Muscle of back (tissue), 13 donors: Measurements from ENCODE around the gene ATP6V1E1. TPM values are rescaled to one million over a fixed set of nuclear protein-coding genes. Genes with fewer than 3 reads are reported as not detected.
A peak's percentile ranks its signal among the peaks of the same experiment; 100 is the strongest.
"Not testable (repeated sequence)": the region's sequence is repeated elsewhere in the genome, so short reads cannot be mapped to it uniquely, and the experiment has no call there.

Experiments used
- DNase-seq, 3 donors: peaks; one replicate each; pipeline versions ENCODE4 v3.0.0 to v3.0.0-alpha.2; 2013
- long read RNA-seq, 9 donors: transcript quantifications; one replicate each; lab custom pipeline, GENCODE V29; 2026
- polyA plus RNA-seq, 10 donors: library from polyadenylated mRNA; unstranded; fragments of 120-200 nt; gene quantifications; one replicate each; pipeline ENCODE4 v1.2.1, GENCODE V29; 2013; ENCODE audit not compliant: insufficient read length in 10 of 10

ATP6V1E1 gene
- 10 to 100 TPM; 64.4 to 88.1 (median 75.9) TPM for polyA plus RNA-seq
- long read RNA-seq, donor 1, transcript ATP6V1E1-201 (9 exons, 1,402 nt), result major isoform, 19 of 25 reads
- long read RNA-seq, donor 1, partial matches to known transcripts, result 0 of 25 reads
- long read RNA-seq, donor 1, other reads (novel, unspliced or antisense), result 0 of 25 reads
- long read RNA-seq, donor 2, transcript ATP6V1E1-201 (9 exons, 1,402 nt), result major isoform, 27 of 31 reads
- long read RNA-seq, donor 2, partial matches to known transcripts, result 0 of 31 reads
- long read RNA-seq, donor 2, other reads (novel, unspliced or antisense), result 0 of 31 reads
- long read RNA-seq, donor 3, result 0 reads
- long read RNA-seq, donor 4, transcript ATP6V1E1-201 (9 exons, 1,402 nt), result major isoform, 15 of 18 reads
- long read RNA-seq, donor 4, partial matches to known transcripts, result 0 of 18 reads
- long read RNA-seq, donor 4, other reads (novel, unspliced or antisense), result 0 of 18 reads
- long read RNA-seq, donor 5, transcript ATP6V1E1-201 (9 exons, 1,402 nt), result major isoform, 26 of 36 reads
- long read RNA-seq, donor 5, partial matches to known transcripts, result 0 of 36 reads
- long read RNA-seq, donor 5, other reads (novel, unspliced or antisense), result 0 of 36 reads
- long read RNA-seq, donor 6, transcript ATP6V1E1-201 (9 exons, 1,402 nt), result major isoform, 32 of 40 reads
- long read RNA-seq, donor 6, partial matches to known transcripts, result 0 of 40 reads
- long read RNA-seq, donor 6, other reads (novel, unspliced or antisense), result 0 of 40 reads
- long read RNA-seq, donor 7, transcript ATP6V1E1-201 (9 exons, 1,402 nt), result major isoform, 17 of 19 reads
- long read RNA-seq, donor 7, partial matches to known transcripts, result 0 of 19 reads
- long read RNA-seq, donor 7, other reads (novel, unspliced or antisense), result 0 of 19 reads
- long read RNA-seq, donor 8, transcript ATP6V1E1-201 (9 exons, 1,402 nt), result major isoform, 10 of 11 reads
- long read RNA-seq, donor 8, partial matches to known transcripts, result 0 of 11 reads
- long read RNA-seq, donor 8, other reads (novel, unspliced or antisense), result 0 of 11 reads
- long read RNA-seq, donor 9, partial matches to known transcripts, result 0 of 3 reads
- long read RNA-seq, donor 9, other reads (novel, unspliced or antisense), result 0 of 3 reads

DNA sequence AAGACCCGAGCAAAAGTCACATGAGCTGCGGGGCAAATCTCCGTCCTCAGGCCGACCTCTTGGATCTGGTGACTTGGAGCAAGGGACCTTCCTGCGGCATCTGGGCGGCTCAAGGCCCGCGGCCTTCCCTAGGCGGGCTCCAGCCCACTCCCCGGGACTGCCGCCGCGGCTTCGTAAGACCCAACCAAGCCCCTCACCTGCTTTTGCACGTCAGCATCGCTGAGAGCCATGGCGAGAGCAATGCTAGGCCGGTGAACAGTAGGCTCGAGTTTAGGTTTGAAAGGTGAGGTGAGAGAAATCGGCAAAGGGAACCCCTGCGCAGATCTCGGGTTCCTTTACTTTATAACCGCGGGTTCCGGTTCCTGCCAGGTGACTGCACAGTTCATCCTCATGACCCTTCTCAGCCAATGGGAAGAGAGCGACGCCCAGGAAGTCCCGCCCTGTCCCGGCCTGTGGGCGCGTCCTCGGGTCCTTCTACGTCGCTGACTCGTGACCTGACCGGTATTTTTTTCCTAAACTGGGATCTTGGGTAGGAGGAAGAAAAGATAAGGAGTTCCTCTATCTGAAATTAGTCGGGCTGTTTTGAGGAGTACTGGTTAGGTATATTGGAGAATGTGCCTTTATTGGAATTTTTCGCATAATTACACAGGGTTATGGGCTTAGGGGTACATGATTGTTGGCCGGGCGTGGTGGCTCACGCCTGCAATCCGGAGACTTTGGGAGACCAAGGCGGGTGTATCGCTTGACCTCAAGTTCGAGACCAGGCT lies at the start of gene ATP6V1E1:
ATP6V1E1 (minus strand) TSS at position 344 of the 767 bp plus-strand sequence; CDS start at position 230, 114 bp downstream.
- peak; percentile 97 to 99 (median 98) for DNase-seq

DNA sequence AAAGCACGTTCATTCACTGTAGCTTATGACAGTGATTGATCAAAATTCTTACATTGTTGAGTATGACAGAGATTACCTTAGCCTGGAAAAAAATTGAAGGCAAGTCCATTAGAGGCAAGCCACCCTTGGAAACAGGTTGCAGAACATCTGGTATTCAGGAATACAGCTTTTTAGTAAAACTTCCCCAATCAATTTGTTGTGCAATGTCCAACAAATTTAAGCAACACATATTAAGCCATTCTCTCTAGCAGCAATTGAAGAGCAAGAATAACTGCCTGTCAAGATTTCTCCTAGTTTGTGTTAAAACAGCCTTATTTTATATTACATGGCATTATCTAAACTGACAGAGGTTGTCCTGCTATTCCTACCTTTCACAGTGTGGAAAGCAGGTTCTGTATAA lies 47.0 kb upstream of the ATP6V1E1 start:
- DNase-seq, result no peak

DNA sequence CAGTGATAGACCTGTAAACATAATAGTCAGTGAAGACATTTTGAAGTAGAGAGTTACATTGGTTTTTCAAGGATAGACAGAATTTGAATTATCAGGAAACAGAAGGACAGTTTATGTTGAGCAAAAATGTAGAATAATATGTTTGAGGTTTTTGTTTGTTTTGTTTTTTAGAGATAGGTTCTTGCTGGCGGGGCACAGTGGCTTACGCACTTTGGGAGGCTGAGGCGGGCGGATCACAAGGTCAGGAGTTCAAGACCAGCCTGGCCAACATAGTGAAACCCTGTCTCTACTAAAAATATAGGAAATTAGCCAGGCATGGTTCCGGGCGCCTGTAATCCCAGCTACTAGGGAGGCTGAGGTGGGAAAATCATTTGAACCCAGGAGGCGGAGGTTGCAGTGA lies 45.6 kb upstream of the ATP6V1E1 start:
- DNase-seq, result no peak

DNA sequence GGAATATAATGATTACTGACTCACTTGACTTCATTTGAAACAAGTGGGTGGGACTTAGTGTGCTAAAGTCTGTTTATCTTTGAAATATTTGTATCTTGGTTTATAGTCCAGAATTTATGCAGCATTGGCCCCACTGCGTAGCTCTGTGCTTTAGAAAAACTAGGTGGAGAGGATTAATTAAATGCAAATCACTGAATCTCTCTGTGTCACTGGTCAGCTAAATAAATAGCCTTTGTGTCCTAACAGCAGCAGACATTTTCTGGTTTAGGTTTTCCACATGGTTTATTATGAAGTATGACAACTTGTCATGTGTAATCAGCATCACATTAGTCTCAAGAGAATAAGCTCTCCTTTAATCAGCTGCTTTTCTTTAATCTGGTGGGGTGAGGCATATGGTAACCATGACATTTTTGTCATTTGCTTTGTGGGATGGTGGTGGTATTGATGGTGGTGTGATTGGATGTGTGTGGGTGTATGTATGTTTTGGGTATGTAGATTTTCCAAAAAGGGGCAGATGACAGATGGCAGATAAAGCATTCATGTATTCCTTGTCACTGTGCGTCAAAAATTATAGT lies 44.0 kb upstream of the ATP6V1E1 start:
- DNase-seq, result no peak

DNA sequence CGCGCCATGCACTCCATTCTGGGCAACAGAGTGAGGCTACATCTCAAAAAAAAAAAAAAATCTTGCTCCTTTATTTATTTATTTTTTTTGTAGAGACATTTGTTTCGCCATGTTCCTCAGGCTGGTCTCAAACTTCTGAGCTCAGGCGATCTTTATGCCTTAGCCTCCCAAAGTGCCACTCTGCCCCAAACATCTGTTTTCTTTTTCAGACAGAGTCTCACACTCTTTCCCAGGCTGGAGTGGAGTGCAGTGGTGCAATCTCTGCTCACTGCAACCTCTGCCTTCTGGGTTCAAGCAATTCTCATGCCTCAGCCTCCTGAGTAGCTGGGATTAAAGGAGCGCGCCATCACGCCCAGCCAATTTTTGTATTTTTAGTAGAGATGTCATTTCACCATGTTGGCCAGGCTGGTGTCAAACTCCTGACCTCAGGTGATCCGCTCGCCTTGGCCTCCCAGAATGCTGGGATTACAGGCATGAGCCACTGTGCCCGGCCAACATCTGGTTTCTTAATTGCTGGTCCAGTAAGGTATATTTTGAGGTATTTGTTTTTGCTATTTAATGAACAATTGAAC lies 43.1 kb upstream of the ATP6V1E1 start:
- DNase-seq, result not testable (repeated sequence)

DNA sequence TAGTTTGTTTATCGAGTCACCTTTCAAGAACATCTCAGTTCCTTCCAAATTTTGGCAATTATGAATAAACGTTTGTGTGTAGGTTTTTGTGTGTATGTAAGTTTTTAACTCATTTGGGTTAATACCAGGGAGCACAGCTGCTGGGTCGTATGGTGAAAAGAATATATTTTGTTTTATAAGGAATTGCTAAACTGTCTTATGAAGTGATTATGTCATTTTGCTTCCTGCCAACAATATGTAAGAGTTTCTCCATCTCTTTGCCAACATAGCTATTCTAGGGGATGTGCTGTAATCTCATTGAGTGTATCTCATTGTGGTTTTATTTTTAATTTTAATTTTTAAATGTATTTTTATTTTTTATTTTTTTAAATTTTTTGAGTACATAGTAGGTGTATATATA lies 37.3 kb upstream of the ATP6V1E1 start:
- DNase-seq, result peak; percentile 12 to 60 (median 43)

DNA sequence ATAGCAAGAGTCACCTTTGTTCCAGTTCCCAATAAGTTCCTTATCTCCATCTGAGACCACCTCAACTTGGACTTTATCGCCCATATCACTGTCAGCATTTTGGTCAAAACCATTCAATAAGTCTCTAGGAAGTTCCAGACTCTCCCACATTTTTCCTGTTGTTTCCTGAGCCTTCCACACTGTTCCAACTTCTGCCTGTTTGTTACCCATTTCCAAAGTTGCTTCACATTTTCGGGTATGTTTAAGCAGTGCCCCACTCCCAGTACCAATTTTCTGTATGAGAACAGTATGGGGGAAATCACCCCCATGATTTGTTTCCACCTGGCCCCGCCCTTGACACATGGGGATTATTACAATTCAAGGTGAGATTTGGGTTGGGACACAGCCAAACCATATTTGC lies 36.7 kb upstream of the ATP6V1E1 start:
- no peak for DNase-seq

DNA sequence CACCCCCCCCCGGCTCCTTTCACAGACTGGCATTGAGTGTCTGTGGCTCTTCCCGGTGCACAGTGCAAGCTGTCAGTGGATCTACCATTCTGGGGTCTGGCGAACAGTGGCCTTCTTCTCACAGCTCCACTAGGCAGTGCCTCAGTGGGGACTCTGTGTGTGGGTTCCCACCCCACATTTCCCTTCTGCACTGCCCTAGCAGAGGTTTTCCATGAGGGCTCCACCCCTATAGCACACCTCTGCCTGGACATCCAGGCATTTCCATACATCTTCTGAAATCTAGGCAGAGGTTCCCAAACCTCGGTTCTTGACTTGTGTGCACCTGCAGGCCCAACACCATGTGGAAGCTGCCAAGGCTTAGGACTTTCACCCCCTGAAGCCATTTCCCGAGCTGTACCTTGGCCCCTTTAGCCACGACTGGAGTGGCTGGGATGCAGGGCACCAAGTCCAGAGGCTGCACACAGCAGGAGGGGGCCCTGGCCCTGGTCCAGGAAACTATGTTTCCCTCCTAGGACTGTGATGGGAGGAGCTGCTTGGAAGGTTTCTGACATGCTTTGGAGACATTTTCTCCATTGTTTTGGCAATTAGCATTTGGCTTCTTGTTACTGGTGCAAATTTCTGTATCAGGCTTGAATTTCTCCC lies 36.0 kb upstream of the ATP6V1E1 start:
- no peak for DNase-seq

DNA sequence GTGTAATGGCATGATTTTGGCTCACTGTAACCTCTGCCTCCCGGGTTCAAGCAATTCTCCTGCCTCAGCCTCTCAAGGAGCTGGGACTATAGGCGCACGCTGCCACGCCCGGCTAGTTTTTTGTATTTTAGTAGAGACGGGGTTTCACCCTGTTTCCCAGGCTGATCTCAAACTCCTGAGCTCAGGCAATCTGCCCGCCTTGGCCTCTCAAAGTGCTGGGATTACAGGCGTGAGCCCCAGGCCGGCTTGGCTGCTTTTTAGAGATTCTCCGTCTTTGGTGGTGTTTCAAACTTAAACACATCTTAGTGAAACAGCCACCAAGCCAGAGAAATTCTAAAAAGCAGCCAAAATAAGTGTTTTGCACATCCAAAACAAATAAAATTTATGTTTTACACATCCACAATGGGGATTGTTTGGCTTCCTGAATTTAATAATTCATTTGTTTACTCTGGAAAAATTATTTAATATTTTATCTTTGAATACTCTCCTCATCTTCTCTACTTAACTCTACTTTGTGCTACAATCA lies 28.4 kb upstream of the ATP6V1E1 start:
- peak in 2 of 3 donors; percentile 23 to 67 for DNase-seq

DNA sequence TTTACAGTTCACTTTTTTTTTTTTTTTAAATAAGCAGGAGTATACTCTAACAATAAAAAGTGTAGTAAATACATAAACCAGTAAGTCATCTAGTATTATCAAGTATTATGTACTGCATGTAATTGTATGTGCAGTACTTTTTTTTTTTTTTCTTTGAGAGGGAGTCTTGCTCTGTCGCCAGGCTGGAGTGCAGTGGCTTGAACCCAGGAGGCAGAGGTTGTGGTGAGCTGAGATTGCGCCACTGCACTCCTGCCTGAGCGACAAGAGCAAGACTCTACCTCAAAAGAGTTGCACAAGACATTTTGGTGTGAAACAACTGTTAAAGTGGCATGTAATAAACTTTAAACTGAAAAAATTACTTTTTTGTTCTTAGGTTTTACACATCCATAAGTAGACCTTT lies 26.7 kb upstream of the ATP6V1E1 start:
- DNase-seq, result no peak

DNA sequence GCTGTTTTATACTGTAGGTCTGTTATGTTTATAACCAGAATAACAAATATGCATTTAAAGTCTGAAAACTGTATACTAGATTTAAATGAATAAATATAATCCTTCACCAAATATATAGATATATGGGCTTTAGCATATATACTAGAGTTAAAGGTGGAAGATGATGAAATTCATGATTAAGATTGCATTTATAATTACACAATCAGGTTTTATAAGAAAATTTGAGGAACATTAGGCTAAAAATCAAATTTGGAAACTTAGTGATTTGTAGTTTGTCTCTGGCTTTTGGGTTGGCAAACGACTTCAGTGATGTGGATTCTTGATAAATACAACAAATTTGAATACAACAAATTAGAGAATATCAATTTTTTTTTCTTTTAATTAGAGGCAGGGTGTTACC lies 20.0 kb upstream of the ATP6V1E1 start:
- DNase-seq, result no peak

DNA sequence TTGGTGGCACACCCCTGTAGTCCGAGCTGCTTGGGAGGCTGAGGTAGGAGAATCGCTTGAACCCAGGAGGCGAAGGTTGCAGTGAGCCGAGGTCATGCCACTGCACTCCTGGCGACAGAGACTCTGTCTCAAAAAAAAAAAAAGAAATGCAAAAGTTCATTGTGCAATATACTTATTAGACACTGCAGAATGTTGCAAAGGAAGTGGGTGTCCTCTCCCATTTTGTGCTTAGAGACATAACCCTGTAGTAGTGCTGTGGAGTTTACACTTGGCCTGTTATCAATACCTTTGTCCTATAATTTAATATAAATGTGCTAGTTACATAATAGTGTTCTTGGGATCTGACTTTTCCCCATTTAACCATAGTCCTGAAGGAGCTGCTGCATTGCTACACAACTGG lies 19.4 kb upstream of the ATP6V1E1 start:
- DNase-seq, result no peak

DNA sequence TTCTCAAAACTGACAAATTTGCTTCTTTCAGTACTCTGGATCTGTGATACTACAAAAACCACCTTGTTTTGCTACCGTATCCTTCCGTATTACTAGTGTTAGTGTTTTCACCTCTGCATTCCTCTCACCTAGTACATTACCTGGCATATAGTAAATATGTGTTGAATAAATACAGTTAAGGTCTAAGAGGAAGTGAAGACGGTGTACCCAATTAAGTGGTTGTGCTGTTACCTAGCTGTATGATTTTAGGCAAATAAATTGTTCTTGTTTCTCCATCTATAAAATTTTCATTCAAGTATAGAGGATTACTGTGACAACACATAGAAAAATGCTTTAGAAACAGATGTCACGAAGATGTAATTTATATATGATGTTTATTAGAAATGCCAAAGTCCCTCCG lies 18.9 kb upstream of the ATP6V1E1 start:
- no peak for DNase-seq

DNA sequence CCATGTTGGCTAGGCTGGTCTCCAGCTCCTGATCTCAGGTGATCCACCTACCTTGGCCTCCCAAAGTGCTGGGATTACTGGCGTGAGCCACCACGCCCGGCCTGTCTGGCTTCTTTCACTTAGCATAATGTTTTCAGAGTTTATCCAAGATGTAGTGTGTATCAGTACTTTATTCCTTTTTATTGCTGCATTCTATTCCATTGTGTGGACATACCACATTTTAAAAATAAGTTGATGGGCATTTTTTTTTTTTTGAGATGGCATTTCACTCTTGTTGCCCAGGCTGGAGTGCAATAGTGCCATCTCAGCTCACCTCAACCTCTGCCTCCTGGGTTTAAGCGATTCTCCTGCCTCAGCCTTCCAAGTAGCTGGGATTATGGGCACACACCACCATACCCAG lies 13.8 kb upstream of the ATP6V1E1 start:
- not testable (repeated sequence) for DNase-seq

DNA sequence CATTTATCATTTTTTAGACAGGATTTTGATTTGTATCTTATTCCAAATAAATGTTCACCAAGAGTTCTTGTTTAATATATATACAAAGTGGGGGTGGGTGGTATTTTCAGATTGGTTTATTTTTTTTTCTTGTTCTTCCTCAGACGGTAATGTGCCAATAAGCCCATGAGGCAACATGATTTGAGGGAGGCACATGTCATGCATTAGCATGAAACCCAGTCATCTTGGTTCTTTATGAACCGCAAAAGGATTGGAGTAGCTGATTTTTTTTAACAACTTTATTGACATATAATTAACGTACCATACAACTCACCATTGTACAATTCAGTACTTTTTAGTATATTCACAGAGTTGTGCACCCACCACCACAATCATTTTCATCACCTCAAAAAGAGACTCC lies 12.7 kb upstream of the ATP6V1E1 start:
- DNase-seq, result no peak

DNA sequence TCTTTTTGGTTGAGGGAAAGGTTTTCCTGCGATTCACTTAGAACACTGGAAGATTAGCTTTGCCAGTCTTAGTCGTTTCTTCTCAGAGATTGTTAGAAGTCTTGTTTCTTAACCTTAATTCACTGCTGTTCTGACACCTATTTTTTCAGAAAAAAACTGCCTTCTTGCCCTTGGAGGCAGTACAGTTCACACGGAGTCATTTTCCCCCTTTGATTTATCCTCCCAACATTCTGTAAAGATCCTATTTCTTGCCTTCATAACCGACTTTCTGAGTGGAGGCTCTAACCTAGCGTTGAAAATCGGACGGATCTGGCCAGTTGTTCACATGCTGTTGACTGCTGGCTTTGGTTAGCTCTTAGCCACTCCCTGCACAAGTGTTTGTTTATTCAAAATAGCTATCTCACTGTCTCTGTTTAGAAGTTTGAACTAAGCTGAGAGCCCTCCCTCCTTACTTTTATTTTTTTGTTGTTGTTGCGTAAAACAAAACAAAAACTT lies 10.7 kb upstream of the ATP6V1E1 start:
- peak; percentile 55 to 86 (median 62) for DNase-seq

DNA sequence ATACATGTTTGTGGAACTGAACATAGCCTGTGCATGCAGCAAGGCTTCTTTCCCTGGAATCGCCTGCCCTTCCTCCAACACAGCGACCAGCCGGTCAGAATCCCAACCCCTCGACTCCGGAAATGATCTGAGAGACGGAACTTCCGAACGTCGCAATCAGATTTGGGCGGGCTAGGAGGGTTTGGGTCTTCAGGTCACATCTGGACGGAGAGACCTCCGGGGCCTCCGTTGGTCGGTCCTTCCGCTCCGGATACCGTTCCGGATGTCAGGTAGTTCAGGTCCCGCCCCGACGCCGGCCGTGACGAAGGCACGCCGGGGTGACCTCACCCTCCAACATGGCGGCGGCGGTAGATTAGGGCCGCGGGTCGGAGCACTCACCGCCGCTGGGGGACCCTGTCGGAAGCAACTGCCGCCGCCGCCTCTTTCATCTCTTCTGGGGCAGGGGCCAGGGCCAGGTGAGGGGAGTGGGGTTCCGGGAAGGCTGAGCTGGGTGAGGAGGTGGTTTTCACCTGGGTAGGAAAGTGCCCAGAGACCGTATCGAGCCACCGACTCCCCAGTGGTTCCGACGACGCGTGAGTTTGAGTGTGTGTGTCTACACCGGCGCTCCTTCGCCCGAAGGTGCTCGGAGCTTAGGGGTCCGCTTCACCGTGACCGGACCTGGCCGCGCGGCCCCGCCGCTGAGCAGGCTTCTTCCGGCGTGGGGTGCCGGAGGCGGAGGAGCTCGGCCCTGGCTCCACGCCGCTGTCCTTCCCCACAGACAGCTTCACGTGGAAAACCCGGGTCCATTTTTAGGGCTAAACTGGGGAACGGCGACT lies 10.1 kb upstream of the ATP6V1E1 start, which contains the start of gene BCL2L13:
BCL2L13 (plus strand) TSS at position 326 of the 815 bp plus-strand sequence. CDS start 16,955 bp downstream, outside the sequence.
- peak; percentile 87 to 98 (median 94) for DNase-seq

DNA sequence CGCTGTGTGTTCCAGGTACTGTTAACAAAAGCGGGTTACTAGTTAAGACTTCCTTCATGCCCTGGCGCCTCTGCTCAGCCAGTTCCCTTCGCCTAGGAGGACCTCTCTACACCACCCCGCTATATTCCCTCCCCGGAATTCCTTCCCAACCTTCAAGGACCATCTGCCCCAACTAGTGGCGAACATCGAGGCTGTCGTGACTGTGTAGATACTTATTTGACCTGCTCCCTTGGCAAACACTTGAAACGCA lies 9.6 kb upstream of the ATP6V1E1 start:
- DNase-seq, result no peak
